GM12878 (cell line): ENCODE data around the gene FRG2B.
"Not testable (repeated sequence)": the region's sequence is repeated elsewhere in the genome, so short reads cannot be mapped to it uniquely, and the experiment has no call there.

Experiments used
- EP300 ChIP-seq, 2 experiments: fragments of 150-350 bp in 1 of 2; IDR thresholded peaks; 2 replicates each; pipeline ENCODE4 v1.6.1; 2011 to 2012; ENCODE audit warnings: low read depth in 2 of 2, low read length in 2 of 2, borderline replicate concordance in 1 of 2, improper control_type of control experiment in 1 of 2, inconsistent platforms in 1 of 2; ENCODE audit not compliant: control insufficient read depth in 1 of 2
- FOS ChIP-seq: IDR thresholded peaks from 3 replicates; pipeline ENCODE4 v1.6.1; 2011; ENCODE audit warnings: borderline replicate concordance; ENCODE audit not compliant: insufficient read length; ENCODE audit errors: extremely low read depth
- POLR2A ChIP-seq: IDR thresholded peaks from 2 replicates; pipeline ENCODE4 v1.6.1; 2011; ENCODE audit warnings: low read depth, mild to moderate bottlenecking, low read length
- POLR2AphosphoS5 ChIP-seq: IDR thresholded peaks from 2 replicates; pipeline ENCODE4 v1.6.1; 2011; ENCODE audit warnings: mild to moderate bottlenecking, low read length, inconsistent platforms
- RAD21 ChIP-seq: IDR thresholded peaks from 2 replicates; pipeline ENCODE4 v1.6.1; 2011; ENCODE audit warnings: mild to moderate bottlenecking, low read depth, low read length, moderate library complexity; ENCODE audit not compliant: insufficient read depth
- RBBP5 ChIP-seq: fragments of 200-600 bp; sonication (generic); conservative IDR thresholded peaks from 2 replicates; pipeline ENCODE4 v1.6.1; 2016
- SPI1 ChIP-seq: IDR thresholded peaks from 2 replicates; pipeline ENCODE4 v1.6.1; 2011; ENCODE audit warnings: low read depth, mild to moderate bottlenecking, low read length, moderate library complexity, borderline replicate concordance; ENCODE audit not compliant: insufficient read depth
- TAF1 ChIP-seq: IDR thresholded peaks from 2 replicates; pipeline ENCODE4 v1.6.1; 2011; ENCODE audit warnings: mild to moderate bottlenecking, low read depth, low read length, borderline replicate concordance
- YY1 ChIP-seq: IDR thresholded peaks from 2 replicates; pipeline ENCODE4 v1.6.1; 2011; ENCODE audit warnings: low read depth, mild to moderate bottlenecking, low read length
- TF ChIP-seq, protein P1 (sequence below): IDR thresholded peaks from 2 replicates; pipeline ENCODE4 v1.6.1; 2012; ENCODE audit warnings: low read length, inconsistent platforms
- TF ChIP-seq, protein P2 (sequence below), 3 experiments: IDR thresholded peaks in 2 of 3; conservative IDR thresholded peaks in 1 of 3; 2 replicates each; pipeline ENCODE4 v1.5.1; 2011; ENCODE audit warnings: low read depth in 3 of 3, low read length in 3 of 3, mild to moderate bottlenecking in 3 of 3, control low read depth in 2 of 3, moderate library complexity in 2 of 3, inconsistent platforms in 1 of 3, mixed read lengths in 1 of 3; ENCODE audit not compliant: control insufficient read depth in 2 of 3, insufficient read depth in 1 of 3; ENCODE audit errors: extremely low read depth in 1 of 3

DNA sequence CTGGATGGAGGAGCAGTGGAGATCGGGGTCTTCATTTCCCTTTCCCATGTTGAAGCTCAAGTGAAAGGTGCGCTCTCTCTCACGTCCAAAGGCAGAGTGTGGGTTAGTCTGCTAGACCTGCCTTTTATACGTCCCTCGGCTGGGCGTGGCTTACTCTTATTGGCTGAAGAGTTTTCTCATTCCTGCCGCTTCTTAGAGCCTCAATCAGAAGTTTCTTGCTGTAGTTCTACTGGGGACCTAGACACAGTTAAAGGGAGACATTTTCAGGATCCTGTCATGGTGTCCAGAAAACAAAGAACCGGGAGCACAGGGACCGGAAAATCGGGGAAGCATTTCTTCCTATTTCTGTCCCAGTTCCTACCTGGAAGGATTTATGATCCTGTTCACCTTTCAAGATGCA, at the start of gene FRG2B:
- TF ChIP-seq, protein P1, sequence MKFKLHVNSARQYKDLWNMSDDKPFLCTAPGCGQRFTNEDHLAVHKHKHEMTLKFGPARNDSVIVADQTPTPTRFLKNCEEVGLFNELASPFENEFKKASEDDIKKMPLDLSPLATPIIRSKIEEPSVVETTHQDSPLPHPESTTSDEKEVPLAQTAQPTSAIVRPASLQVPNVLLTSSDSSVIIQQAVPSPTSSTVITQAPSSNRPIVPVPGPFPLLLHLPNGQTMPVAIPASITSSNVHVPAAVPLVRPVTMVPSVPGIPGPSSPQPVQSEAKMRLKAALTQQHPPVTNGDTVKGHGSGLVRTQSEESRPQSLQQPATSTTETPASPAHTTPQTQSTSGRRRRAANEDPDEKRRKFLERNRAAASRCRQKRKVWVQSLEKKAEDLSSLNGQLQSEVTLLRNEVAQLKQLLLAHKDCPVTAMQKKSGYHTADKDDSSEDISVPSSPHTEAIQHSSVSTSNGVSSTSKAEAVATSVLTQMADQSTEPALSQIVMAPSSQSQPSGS = not testable (repeated sequence)
- not testable (repeated sequence) for TF ChIP-seq FOS; RAD21; YY1; TAF1; POLR2A; EP300 (IDR thresholded peaks at IDR 0.05; ENCODE audit: borderline replicate concordance in 1 of 2, control insufficient read depth in 1 of 2, low read depth in 2 of 2, low read length in 2 of 2); POLR2AphosphoS5; RBBP5; SPI1
- TF ChIP-seq, protein P2, sequence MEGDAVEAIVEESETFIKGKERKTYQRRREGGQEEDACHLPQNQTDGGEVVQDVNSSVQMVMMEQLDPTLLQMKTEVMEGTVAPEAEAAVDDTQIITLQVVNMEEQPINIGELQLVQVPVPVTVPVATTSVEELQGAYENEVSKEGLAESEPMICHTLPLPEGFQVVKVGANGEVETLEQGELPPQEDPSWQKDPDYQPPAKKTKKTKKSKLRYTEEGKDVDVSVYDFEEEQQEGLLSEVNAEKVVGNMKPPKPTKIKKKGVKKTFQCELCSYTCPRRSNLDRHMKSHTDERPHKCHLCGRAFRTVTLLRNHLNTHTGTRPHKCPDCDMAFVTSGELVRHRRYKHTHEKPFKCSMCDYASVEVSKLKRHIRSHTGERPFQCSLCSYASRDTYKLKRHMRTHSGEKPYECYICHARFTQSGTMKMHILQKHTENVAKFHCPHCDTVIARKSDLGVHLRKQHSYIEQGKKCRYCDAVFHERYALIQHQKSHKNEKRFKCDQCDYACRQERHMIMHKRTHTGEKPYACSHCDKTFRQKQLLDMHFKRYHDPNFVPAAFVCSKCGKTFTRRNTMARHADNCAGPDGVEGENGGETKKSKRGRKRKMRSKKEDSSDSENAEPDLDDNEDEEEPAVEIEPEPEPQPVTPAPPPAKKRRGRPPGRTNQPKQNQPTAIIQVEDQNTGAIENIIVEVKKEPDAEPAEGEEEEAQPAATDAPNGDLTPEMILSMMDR (IDR thresholded peaks at IDR 0.05 in 2 of 3, conservative IDR thresholded peaks at IDR 0.05 in 1 of 3; ENCODE audit: control insufficient read depth in 2 of 3, extremely low read depth in 1 of 3, insufficient read depth in 1 of 3, low read depth in 3 of 3, low read length in 3 of 3) = not testable (repeated sequence)
